Embryonic facial prominence (tissue), 1 donor: ENCODE measurements around the gene HCN3.
"Not testable (repeated sequence)": the region's sequence is repeated elsewhere in the genome, so short reads cannot be mapped to it uniquely, and the experiment has no call there.

ENCODE experiments used
- DNase-seq: peaks from one replicate; pipeline ENCODE4 v3.0.0-alpha.2; 2016; ENCODE audit errors: extremely low spot score

The HCN3 gene

DNA sequence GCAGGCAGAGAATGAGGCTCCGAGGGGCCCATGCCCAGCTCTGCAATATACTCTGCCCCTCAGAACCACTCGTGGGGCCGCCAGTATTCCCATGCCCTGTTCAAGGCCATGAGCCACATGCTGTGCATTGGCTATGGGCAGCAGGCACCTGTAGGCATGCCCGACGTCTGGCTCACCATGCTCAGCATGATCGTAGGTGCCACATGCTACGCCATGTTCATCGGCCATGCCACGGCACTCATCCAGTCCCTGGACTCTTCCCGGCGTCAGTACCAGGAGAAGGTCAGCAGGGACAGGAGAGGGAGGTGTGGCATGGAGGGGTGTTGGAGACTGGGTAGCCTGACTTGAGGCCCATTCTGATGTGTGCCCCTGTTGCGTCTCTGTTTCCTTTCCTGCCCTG, 7.2 kb downstream of the HCN3 start:
- DNase-seq: no peak

DNA sequence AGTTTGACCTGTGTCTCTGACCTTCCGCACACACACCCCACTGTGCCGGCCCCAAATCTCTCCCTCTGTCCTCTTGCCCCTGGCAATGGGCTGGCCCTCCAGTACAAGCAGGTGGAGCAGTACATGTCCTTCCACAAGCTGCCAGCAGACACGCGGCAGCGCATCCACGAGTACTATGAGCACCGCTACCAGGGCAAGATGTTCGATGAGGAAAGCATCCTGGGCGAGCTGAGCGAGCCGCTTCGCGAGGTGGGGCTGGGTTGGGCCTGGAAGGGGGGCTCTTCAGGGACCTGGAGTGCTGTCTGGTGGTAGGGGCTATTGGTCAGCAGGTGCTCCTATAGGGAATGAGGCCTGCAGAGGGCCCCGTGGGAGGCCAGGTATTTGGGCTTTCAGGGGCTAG, 7.8 kb downstream of the HCN3 start:
- DNase-seq: no peak

DNA sequence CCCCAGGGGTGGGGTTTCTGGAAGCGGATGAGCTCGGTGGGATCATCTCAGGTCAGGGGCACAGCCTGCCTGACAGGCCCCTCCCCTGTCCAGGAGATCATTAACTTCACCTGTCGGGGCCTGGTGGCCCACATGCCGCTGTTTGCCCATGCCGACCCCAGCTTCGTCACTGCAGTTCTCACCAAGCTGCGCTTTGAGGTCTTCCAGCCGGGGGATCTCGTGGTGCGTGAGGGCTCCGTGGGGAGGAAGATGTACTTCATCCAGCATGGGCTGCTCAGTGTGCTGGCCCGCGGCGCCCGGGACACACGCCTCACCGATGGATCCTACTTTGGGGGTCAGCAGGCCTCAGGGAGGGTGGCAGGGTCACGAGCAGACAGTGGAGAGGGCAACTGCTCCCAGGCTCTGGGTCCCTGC, 8.4 kb downstream of the HCN3 start:
- DNase-seq: no peak

DNA sequence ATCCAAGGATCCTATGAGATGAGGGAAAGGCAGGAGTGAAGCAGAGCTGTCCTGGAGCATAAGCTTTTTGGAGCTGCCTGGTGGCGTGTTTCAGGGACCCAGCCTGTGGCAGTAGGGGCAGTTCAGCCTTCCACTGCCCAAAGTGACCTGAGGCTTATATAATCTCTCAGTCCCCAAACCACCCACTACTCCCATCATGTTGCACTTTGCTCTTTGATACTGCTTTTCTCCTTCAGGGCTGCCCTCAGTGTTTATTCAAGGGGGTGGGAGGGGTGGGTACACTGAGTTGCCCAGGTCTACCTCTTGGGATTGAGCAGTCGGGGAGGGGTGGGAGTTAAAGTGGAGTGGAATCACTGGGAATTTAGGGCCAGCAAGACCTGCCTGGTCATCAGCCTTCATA, 9.3 kb downstream of the HCN3 start:
- DNase-seq: no peak

DNA sequence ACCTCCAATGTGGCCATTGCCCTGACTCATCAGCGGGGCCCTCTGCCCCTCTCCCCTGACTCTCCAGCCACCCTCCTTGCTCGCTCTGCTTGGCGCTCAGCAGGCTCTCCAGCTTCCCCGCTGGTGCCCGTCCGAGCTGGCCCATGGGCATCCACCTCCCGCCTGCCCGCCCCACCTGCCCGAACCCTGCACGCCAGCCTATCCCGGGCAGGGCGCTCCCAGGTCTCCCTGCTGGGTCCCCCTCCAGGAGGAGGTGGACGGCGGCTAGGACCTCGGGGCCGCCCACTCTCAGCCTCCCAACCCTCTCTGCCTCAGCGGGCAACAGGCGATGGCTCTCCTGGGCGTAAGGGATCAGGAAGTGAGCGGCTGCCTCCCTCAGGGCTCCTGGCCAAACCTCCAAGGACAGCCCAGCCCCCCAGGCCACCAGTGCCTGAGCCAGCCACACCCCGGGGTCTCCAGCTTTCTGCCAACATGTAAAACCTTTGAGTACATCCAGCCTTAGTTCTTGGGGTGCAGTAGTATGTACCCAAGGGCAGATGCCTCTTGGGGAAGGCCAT, 10.8 kb downstream of the HCN3 start:
- no peak for DNase-seq

DNA sequence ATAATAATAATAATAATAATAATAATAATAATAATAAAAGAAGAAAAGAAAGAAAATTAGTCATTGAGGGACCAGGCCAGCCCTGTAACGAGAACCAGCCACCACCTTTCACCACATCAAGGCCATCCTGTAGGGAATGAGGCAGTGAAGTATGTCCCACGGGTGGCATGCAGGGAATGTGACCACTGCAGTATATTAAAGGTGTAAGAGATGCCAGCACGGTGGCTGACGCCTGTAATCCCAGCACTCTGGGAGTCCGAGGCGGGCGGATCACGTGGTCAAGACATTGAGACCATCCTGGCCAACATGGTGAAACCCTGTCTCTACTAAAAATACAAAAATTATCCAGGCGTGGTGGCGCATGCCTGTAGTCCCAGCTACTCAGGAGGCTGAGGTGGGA, 13.7 kb downstream of the HCN3 start:
- not testable (repeated sequence) for DNase-seq

DNA sequence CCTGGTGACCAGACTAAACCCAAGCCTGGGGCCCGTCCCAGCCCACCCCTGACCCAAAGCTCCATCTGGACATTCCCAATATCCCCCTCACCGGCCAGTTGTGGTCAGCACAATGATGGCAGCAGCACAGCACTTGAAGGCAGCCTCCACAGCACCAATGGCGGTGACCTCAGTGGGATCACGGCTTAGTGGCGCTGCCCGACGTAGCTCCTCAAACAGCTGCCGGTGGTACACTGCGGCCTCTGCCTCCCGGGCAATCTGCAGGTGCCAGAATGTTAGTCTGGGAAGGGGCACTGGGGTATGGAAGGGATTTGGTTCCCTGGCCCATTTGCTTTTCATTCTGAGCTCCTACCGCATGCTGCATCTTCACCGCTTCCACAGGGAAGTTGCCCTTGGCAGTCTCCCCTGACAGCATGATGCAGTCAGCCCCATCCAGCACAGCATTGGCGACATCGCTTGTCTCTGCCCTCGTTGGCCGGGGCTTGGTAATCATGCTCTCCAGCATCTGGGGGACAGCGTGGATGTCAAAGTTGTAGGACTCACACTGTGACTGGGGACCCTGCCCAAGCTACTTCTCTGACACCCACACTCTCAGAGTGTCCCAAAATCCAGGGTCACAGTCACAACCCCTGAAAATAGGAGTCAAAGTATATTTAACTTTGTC, 16.0 kb downstream of the HCN3 start:
- no peak for DNase-seq

DNA sequence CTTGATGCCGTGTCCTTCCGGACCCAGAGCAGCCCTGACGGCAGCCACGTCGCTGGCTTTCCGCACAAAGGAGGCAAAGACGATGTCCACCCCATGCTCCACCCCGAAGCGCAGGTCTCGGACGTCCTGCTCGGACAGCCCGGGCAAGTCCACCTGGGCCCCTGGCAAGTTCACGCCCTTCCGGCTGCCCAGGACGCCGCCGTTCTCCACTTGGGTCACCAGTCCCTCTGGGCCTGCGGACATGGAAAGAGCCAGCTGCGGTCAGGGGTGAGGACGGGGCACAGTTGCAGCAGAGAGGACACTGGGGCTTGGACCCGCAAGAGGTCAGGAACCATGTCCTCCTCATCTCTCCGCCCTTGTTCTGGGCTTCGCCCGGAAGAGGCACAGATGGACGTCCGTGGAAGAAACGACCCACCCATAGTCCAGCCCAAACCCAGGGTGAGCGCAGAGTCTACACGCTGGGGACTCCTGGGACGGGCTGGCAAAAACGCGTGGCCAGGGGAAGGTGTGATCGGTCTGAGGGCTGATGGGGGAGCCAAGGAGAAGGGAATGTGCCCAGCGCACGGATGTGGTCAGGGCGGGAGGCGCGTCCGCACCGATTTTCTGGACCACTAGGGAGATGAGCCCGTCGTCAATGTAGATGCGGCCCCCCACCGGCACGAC, 17.4 kb downstream of the HCN3 start:
- DNase-seq: no peak

DNA sequence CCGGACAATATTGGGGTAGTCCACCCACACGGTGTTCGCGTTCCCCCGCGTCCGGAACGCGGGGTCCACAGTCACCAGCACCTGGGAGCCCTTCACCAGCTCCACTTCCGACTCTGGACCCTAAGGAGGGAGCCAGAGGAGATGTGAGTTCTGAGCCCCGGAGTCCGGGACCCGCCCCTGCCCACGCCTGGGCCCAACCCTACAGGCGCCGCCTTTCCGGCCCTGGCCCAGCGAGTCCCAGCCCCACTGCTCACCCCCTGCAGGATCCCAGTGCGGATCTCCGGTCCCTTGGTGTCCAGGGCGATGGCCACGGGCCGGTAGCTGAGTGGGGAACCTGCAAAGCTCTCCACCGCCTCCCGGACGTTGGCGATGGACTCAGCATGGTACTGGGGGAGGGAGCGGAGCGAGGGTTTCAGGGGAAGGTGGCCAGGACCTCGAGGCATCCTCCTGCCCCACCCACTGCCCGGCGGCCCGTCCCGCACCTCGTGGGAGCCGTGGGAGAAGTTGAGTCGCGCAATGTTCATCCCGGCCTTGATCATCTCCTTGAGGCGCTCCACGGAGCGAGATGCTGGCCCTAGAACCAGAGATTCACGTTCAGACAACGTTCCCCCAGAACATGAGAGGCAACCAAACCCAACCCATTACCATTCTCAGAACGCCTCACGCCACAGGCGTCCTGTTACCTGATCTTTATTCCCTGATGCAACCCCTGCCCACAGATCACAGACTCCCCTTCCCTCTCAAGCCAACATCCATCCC, 18.1 kb downstream of the HCN3 start:
- DNase-seq: no peak

DNA sequence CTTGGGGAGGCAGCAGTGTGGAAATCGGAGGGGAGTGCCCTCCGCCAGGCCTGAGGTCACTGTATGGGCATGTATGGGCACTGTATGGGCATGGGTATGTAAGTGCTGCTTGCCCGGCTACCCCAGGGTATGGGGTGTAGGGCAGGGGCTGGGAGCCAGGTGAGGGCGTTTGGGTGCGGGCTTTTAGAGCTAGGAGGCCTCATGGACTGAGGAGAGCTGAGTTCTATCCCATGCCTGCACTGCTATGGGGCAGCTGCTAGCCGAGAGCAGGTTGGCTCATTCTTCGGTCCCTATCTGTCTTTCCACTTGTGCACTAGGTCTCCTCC, 18.6 kb downstream of the HCN3 start:
- DNase-seq: no peak

DNA sequence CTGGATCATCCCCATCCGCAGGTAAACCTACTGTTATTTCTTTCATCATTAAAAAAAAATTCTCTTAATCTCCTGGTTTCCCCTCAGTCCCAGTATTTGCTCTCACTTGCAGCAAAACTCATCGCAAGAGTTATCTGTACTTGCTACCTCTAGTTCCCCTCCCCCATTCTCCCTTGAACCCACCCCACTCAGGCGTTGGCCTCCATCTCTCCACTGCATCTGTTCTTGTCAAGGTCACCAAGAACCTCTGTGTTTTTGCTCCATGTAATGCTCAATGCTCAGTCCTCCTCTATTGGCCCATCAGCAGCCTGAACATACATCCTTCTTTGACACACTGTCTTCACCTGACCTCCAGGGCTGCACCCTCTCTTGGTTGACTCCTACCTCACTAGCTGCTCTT, 19.4 kb downstream of the HCN3 start:
- DNase-seq: no peak

DNA sequence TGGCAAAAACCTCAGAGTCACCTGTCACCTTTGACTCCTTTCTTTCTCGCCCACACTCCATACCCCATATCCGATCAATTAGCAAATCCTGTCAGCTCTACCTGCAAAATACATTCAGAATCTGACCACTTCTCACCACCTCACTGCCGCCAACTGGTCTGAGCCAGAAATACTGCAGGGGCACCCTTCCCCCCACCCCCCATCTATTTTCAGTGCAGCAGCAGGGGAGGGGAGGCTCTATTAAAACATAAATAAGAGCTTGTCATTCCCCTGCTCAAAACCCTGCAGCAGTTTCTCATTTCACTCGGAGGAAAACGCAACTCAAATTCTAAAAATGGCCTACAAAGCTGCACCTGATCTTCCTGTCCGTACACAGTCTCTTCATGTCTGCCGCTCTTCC, 20.1 kb downstream of the HCN3 start:
- no peak for DNase-seq

DNA sequence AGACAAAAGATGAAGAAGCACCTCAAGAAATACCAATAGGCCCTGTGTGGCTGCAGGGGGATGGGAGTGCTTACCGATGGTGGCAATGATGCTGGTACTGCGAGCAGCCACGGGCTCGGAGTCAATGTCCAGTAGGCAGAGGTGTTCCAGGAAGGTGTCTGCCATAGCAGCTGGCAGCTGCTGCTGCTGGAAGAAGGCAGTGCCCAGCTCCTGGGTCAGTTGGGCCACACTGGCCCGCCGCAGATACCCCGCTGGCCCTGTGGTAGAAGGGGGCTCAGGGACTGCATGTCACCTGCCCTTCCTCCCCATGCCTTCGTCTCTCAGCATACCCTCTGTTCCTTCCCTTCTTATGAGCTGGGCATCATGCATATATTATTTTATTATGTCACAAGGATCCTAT, 22.8 kb downstream of the HCN3 start:
- DNase-seq: no peak

DNA sequence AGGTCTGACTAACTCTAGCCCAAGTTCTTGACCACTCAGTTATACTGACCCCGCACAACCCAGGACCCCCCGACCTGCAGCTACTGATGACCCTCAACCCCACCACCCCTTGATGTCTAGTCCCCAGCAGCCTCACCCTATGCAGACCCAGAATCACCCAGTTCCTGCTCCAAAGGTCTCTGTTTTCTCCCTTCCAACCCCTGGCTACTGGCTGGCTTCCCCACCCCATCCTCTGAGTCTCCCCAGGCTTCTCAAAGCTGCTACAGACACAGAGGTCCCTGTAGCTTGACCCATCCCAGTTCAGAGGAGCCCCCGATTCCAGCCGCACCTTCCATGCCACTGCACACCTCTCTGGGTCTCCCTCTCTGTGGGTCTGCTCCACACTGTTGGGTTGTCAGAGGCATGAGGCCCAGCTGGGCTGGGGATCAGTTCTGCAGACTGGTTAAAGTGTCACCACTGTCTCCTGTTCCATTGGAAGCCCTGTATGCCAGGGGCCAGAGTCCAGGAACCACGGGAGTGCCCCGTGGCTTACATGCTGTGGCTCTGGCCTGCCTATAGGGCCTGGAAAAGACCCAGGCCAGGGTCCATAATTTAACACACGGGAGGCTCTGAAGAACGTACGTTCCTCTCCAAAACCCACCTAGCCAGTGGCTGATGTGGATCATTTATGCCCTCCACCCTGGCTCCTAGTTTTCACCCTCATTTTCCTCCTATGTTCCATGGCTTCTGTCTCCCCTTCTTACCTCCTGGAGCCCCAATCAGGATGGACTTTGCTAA, 23.5 kb downstream of the HCN3 start:
- no peak for DNase-seq

DNA sequence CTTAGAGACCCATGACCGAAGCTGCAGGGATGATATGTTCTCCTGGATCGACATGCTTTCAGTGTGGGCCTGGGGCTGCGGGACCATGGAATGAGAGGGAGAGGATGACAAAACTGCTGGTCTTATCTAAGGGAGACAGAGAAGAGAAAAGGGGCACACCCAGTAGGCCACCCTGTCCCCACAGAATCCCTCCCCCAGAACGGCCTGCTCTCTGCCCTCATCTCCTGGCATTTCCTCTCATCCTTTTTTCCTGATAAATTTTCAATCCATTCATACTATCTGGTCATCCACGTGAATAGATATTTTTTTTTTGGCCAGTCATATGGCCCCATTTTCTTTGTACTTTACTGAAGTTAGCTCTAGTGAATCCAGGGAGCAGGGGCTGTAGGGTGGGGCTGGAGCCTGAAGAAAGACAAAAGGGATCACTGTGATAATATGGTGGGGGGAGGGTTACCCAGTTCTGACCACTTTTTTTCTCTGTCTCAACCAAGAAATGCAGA, 24.1 kb downstream of the HCN3 start, which contains the start of gene PKLR:
Gene PKLR, minus strand, starts transcription at position 97 of the 500 bp plus-strand sequence. Its CDS starts 43 bp downstream, at position 54.
- DNase-seq: no peak

DNA sequence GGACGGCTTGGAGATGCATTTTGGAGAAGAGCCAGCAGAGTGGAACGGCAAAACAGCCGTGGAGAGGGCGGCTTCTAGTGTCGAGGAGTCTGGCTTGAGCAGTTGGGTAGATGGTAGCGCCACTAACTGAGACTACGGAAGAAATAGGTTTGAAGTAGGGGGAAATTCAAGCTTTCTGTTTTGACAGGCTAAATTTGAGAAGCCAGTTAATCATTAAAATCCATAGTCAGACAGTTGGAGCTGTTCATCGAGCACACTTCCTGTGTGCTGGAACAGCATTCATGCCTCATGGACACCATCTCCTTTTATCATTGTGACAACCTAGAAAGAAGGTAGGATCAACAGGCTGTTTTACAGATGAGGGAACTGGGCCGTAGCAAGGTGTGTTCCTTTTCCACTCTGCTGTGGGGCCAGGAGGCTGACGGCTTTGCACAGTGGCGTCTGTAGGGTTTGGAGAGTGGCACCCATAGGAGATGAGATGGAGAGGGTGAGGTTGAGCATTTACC, 27.3 kb downstream of the HCN3 start:
- no peak for DNase-seq

DNA sequence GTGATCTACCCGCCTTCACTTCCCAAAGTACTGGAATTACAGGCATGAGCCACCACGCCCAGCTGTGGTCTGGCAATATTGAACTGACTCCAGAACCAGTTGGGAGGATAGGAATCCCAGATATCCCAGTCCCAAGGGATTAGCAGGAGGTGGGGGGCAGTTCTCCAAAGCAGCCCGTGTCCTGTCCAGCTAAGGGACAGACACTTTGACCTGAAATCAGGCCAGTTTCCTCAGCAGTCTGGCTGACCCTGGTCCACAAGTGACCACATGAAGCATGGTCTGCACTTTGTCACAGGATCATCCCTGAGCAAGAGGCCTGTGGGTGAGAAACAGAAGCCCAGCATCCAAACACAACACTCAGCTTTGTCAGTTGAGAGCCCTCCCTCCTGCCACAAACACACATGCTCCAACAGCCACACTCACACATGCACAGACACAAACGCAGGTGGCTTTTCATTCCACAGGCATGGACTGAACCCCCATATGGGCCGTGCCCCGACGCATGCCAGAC, 28.7 kb downstream of the HCN3 start:
- DNase-seq: no peak

DNA sequence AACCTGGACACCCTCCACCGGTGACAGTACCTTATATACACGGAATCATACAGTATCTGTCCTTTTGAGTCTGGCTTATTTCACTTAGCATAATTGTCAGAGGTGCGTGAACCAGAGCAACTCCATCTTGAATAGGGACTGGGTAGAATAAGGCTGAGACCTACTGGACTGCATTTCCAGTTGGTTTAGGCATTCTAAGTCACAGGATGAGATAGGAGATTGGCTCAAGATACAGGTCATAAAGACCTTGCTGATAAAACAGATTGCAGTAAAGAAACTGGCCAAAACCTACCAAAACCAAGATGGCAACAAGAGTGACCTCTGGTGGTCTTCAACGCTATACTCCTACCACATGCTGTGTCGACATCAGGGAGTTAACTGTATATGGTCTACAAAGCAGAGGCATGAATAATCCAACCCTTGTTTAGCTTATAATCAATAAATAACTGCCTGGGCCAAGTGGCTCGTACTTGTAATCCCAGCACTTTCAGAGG, 30.0 kb downstream of the HCN3 start:
- DNase-seq: no peak

DNA sequence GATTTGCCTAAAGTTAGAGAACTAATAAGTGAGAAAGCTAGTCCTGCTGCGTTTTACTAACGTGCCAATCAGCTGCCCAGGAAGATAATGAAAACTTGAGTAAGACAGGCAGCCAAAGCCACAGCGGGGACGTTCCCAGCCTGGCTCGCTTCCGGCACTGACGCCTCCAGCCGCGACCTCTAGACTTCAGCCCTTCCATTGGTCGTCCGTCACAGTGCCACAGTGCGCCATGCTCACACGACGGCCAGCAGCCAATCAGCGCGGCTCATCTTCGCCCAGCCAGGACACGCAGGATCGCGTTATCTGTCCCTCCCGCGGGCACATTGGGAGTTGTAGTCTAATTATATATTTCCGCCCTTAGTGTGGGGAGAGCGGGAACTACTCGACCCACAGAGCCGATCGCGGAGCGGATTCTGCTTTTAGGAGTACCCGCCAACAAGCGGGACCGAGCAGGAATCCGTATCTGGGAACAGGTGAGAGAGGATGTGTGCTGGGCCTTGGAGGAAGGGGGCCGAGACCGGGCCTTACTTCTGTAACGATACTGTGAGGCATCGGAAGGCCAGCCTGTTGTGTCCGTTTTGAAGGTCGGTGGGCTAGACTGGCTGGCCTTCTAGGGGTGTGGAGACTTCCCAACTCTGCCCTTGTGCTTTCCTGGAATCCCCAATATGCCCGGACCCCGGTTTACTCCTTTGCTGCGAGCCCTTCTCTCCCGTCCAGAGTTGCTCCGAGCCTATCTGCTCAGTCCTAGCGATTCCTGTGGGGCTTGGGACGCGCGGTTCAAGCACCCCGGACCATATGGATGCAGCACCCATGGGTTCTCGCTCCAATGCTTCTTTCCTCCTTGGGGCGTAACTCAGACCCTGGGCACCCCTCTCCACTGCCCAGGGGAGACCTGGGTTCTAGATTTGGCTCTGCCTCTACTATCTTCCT, 31.5 kb downstream of the HCN3 start, which contains the start of gene FDPS:
Gene FDPS, plus strand, starts transcription at position 374 of the 930 bp plus-strand sequence. CDS start 924 bp downstream, outside the sequence.
- DNase-seq: peak; percentile 97
